SK-N-SH (cell line): ENCODE data around the gene FSTL5. TPM values are rescaled to one million over a fixed set of nuclear protein-coding genes. Genes with fewer than 3 reads are reported as not detected.

Source experiments
- CTCF ChIA-PET: fragments of 300-600, 350-600 bp; formaldehyde crosslinking; extraction: SDS; loops from one replicate; lab custom pipeline; 2021; lab: Yijun Ruan, JAX
- POLR2A ChIA-PET: fragments of 350-600 bp; sonication (Branson Sonifier 250); formaldehyde crosslinking; extraction: SDS; loops from one replicate; lab custom pipeline; 2020; ENCODE audit warnings: antibody characterized with exemption, inconsistent platforms; lab: Yijun Ruan, JAX
- DNase-seq: peaks from one replicate; pipeline ENCODE4 v3.0.0; 2012
- H2AFZ ChIP-seq: fragments of 200-600 bp; sonication (generic); 2 replicates; pipeline ENCODE4 v1.8.1; 2016; ENCODE audit warnings: antibody characterized with exemption, mild to moderate bottlenecking, low read depth
- H3F3A ChIP-seq: fragments of 200-600 bp; sonication (generic); replicated peaks from 2 replicates; pipeline ENCODE3; 2016; ENCODE audit warnings: antibody characterized with exemption, mild to moderate bottlenecking; ENCODE audit not compliant: insufficient read depth
- H3K27ac ChIP-seq, 2 experiments: fragments of 200-500 bp in 1 of 2; fragments of 200-600 bp in 1 of 2; sonication (Bioruptor generic) in 1 of 2; sonication (generic), shearing (Covaris generic) in 1 of 2; 2 replicates each; pipeline versions ENCODE4 v1.5.1 to v1.6.1; 2014 to 2016; ENCODE audit warnings: low read depth in 2 of 2, inconsistent platforms in 1 of 2, low read length in 1 of 2, mild to moderate bottlenecking in 1 of 2, mixed read lengths in 1 of 2
- H3K27me3 ChIP-seq: fragments of 200-600 bp; sonication (generic), shearing (Covaris generic); 2 replicates; pipeline ENCODE4 v1.6.1; 2016; ENCODE audit warnings: mixed run types; ENCODE audit not compliant: insufficient read depth
- H3K36me3 ChIP-seq, 2 experiments: fragments of 200-500 bp in 1 of 2; fragments of 200-600 bp in 1 of 2; sonication (Bioruptor generic) in 1 of 2; sonication (generic) in 1 of 2; replicated peaks in 1 of 2; 2 replicates each; pipeline versions ENCODE3 to v1.5.1; 2014 to 2016; ENCODE audit warnings: low read length in 1 of 2, mild to moderate bottlenecking in 1 of 2; ENCODE audit not compliant: insufficient read depth in 2 of 2, control insufficient read depth in 1 of 2
- H3K4me1 ChIP-seq, 2 experiments: fragments of 200-500 bp in 1 of 2; fragments of 200-600 bp in 1 of 2; sonication (Bioruptor generic) in 1 of 2; sonication (generic), shearing (Covaris generic) in 1 of 2; 2 replicates each; pipeline versions ENCODE4 v1.5.1 to v1.6.1; 2014 to 2016; ENCODE audit warnings: low read depth in 1 of 2, low read length in 1 of 2, mixed run types in 1 of 2; ENCODE audit not compliant: insufficient read depth in 2 of 2, control insufficient read depth in 1 of 2
- H3K4me2 ChIP-seq: fragments of 200-600 bp; sonication (generic), shearing (Covaris generic); 2 replicates; pipeline ENCODE4 v1.6.1; 2017; ENCODE audit warnings: mixed run types
- H3K4me3 ChIP-seq, 2 experiments: fragments of 200-500 bp in 1 of 2; fragments of 200-600 bp in 1 of 2; sonication (Bioruptor generic) in 1 of 2; sonication (generic), shearing (Covaris generic) in 1 of 2; 2 replicates each; pipeline versions ENCODE4 v1.5.1 to v1.8.1; 2014 to 2016; ENCODE audit warnings: low read depth in 2 of 2, inconsistent platforms in 1 of 2, low read length in 1 of 2, mild to moderate bottlenecking in 1 of 2, mixed read lengths in 1 of 2, moderate library complexity in 1 of 2
- H3K79me2 ChIP-seq: fragments of 200-600 bp; sonication (generic); 2 replicates; pipeline ENCODE4 v1.8.1; 2017; ENCODE audit warnings: mild to moderate bottlenecking; ENCODE audit not compliant: insufficient read depth
- H3K9ac ChIP-seq: fragments of 200-600 bp; sonication (generic); 2 replicates; pipeline ENCODE4 v1.6.1; 2017; ENCODE audit warnings: mixed run types
- H3K9me2 ChIP-seq: fragments of 200-600 bp; sonication (generic); 2 replicates; pipeline ENCODE4 v1.6.1; 2017; ENCODE audit warnings: mixed run types
- H3K9me3 ChIP-seq: fragments of 200-600 bp; sonication (generic); 2 replicates; pipeline ENCODE4 v1.6.1; 2017; ENCODE audit warnings: mixed run types, mild to moderate bottlenecking, moderate library complexity
- H4K20me1 ChIP-seq: fragments of 200-600 bp; sonication (generic); 2 replicates; pipeline ENCODE4 v1.6.1; 2017; ENCODE audit warnings: mild to moderate bottlenecking, mixed run types; ENCODE audit not compliant: insufficient read depth
- CHD2 ChIP-seq: fragments of 150-350 bp; IDR thresholded peaks from 2 replicates; pipeline ENCODE4 v1.6.1; 2018; ENCODE audit warnings: low read length; ENCODE audit not compliant: partially characterized antibody
- FOXM1 ChIP-seq: IDR thresholded peaks from 2 replicates; pipeline ENCODE4 v1.4.0; 2012; ENCODE audit warnings: low read depth, mild to moderate bottlenecking
- GATA2 ChIP-seq: sonication (generic); formaldehyde crosslinking; IDR thresholded peaks from 2 replicates; pipeline ENCODE4 v1.5.0; 2020; ENCODE audit warnings: mild to moderate bottlenecking, missing genetic modification reagents
- IRF3 ChIP-seq: fragments of 150-350 bp; IDR thresholded peaks from 2 replicates; pipeline ENCODE4 v1.6.1; 2016; ENCODE audit warnings: mild to moderate bottlenecking, low read depth, low read length
- MAX ChIP-seq: IDR thresholded peaks from 2 replicates; pipeline ENCODE4 v1.4.0; 2012; ENCODE audit warnings: low read depth
- MEF2A ChIP-seq: IDR thresholded peaks from 2 replicates; pipeline ENCODE4 v1.4.0; 2012; ENCODE audit warnings: low read depth, borderline replicate concordance
- NRF1 ChIP-seq: IDR thresholded peaks from 2 replicates; pipeline ENCODE4 v1.6.1; 2012; ENCODE audit warnings: low read depth, mild to moderate bottlenecking, low read length
- POLR2AphosphoS5 ChIP-seq: IDR thresholded peaks from 2 replicates; pipeline ENCODE4 v1.6.1; 2012; ENCODE audit warnings: low read depth, low read length
- REST ChIP-seq: IDR thresholded peaks from 2 replicates; pipeline ENCODE4 v1.6.1; 2012; ENCODE audit warnings: mild to moderate bottlenecking, low read depth, low read length, moderate library complexity
- RXRA ChIP-seq: IDR thresholded peaks from 2 replicates; pipeline ENCODE4 v1.4.0; 2012; ENCODE audit warnings: low read depth, mild to moderate bottlenecking, borderline replicate concordance
- TCF12 ChIP-seq: IDR thresholded peaks from 2 replicates; pipeline ENCODE4 v1.4.0; 2012
- USF1 ChIP-seq: IDR thresholded peaks from 2 replicates; pipeline ENCODE4 v1.4.0; 2012; ENCODE audit warnings: low read depth, borderline replicate concordance
- ZBTB33 ChIP-seq: IDR thresholded peaks from 2 replicates; pipeline ENCODE4 v1.4.0; 2012; ENCODE audit warnings: low read depth, borderline replicate concordance
- WGBS: methylation state at CpG from one replicate; pipeline ENCODE4 v1.1.6; 2017; ENCODE audit warnings: low lambda C conversion rate; 5-methylcytosine and 5-hydroxymethylcytosine counted together
- polyA plus RNA-seq, 3 experiments: library from polyadenylated mRNA; depleted of rRNA; stranded (reverse); fragments of >200 nt; gene quantifications; 2 replicates each; pipeline ENCODE4 v1.2.3, GENCODE V29; 2012

The FSTL5 gene
- polyA plus RNA-seq, 1 of the 3 experiments (the other 2 are of a cell fraction): 0.07 TPM

- WGBS: 69% methylated on average over 3 of the region's 3 CpGs
- H2AFZ ChIP-seq: no peak overlapping the region
- no peaks in the 10 kb centered on the region for H3K9me3 ChIP-seq
- ChIA-PET POLR2A (no interaction called here), CTCF (no interaction called here)
- H3K4me1 ChIP-seq: no peaks in the 10 kb centered on the region
- H3K27ac ChIP-seq: no peak overlapping the region
- H3K4me2 ChIP-seq: no peak overlapping the region
- TF ChIP-seq FOXM1 (no peak), NRF1 (no peak), USF1 (no peak), MEF2A (no peak), IRF3 (no peak)
- no peaks in the 10 kb centered on the region for H3K79me2 ChIP-seq
- H3K36me3 ChIP-seq: no peaks in the 10 kb centered on the region
- no peaks in the 10 kb centered on the region for H4K20me1 ChIP-seq
- H3K4me3 ChIP-seq: no peak overlapping the region
- H3K27me3 ChIP-seq: no peaks in the 10 kb centered on the region
- no peak overlapping the region for H3K9ac ChIP-seq
- H3K9me2 ChIP-seq: no peaks in the 10 kb centered on the region
- H3F3A ChIP-seq: no peaks in the 10 kb centered on the region
- DNase-seq: no peak
Measured at GRCh38 chr4:161799710-161800109, 364.1 kb downstream of the FSTL5 start.

- TF ChIP-seq MAX: no peak
- no peaks in the 10 kb centered on the region for H3K9me2 ChIP-seq
- ChIA-PET CTCF (interaction anchor here (0.7 kb wide), 1 partner anchor 32 kb away, joined by 3 read pairs; no protein-coding TSS in a partner anchor), POLR2A (no interaction called here)
- H4K20me1 ChIP-seq: no peaks in the 10 kb centered on the region
- no peak overlapping the region for H3K4me2 ChIP-seq
- H3K9me3 ChIP-seq: no peaks in the 10 kb centered on the region
- no peak overlapping the region for H3K4me3 ChIP-seq
- no peaks in the 10 kb centered on the region for H3K79me2 ChIP-seq
- H3K27me3 ChIP-seq: no peaks in the 10 kb centered on the region
- DNase-seq: no peak
- 62% methylated on average over 3 of the region's 4 CpGs for WGBS
- no peaks in the 10 kb centered on the region for H3K36me3 ChIP-seq
- H3K9ac ChIP-seq: no peak overlapping the region
- H3K27ac ChIP-seq: no peak overlapping the region
- no peaks in the 10 kb centered on the region for H3K4me1 ChIP-seq
- H3F3A ChIP-seq: no peaks in the 10 kb centered on the region
- no peak overlapping the region for H2AFZ ChIP-seq
Measured at GRCh38 chr4:161792991-161793390, 370.8 kb downstream of the FSTL5 start.

GRCh38 chr4:161791796-161792556 is 371.8 kb downstream of the FSTL5 start:
- 90% methylated on average over 7 of the region's 13 CpGs for WGBS
- Histone ChIP-seq H3K4me3 (no peak overlapping the region), H3K4me2 (no peak overlapping the region), H3K36me3 (no peaks in the 10 kb centered on the region), H3K4me1 (no peaks in the 10 kb centered on the region), H2AFZ (no peak overlapping the region), H3K27me3 (no peaks in the 10 kb centered on the region), H4K20me1 (no peaks in the 10 kb centered on the region), H3K9me3 (no peaks in the 10 kb centered on the region), H3K9ac (no peak overlapping the region), H3K9me2 (no peaks in the 10 kb centered on the region), H3K79me2 (no peaks in the 10 kb centered on the region), H3K27ac (no peak overlapping the region), H3F3A (no peaks in the 10 kb centered on the region)
- ChIA-PET CTCF (no interaction called here), POLR2A (no interaction called here)
- DNase-seq: no peak
- TF ChIP-seq CHD2 (no peak), RXRA (no peak), REST (no peak), GATA2 (CRISPR knock-in tag) (no peak), POLR2AphosphoS5 (no peak), ZBTB33 (no peak), TCF12 (no peak)
